Esophagus squamous epithelium (tissue), 4 donors: Measurements from ENCODE around the gene P2RY14.

Experiments used
- CTCF ChIP-seq, 6 experiments: fragments of 450-650 bp in 4 of 6; fragments of 200-600 bp in 2 of 6; sonication (generic) in 2 of 6; IDR thresholded peaks; one replicate each; pipeline ENCODE4 v1.5.1; 2016 to 2019; ENCODE audit warnings: antibody characterized with exemption in 6 of 6, mild to moderate bottlenecking in 4 of 6, moderate library complexity in 4 of 6
- POLR2A ChIP-seq, 4 donors: fragments of 450-650 bp; IDR thresholded peaks; one replicate each; pipeline ENCODE4 v1.6.1; 2017; ENCODE audit warnings: antibody characterized with exemption in 4 of 4, mild to moderate bottlenecking in 4 of 4, moderate library complexity in 3 of 4

GRCh38 chr3:151230646-151231045 lies 47.7 kb downstream of the P2RY14 start:
- no peak for TF ChIP-seq CTCF (IDR thresholded peaks at IDR 0.05)
- TF ChIP-seq POLR2A (IDR thresholded peaks at IDR 0.05) = no peak
